HEK293T (cell line): Measurements from ENCODE around the gene AGBL1.

Experiments
- ELF4 ChIP-seq: fragments of 450-650 bp; IDR thresholded peaks from 2 replicates; pipeline ENCODE4 v1.6.1; 2017; ENCODE audit warnings: antibody characterized with exemption
- FOXA1 ChIP-seq: fragments of 450-650 bp; IDR thresholded peaks from 2 replicates; pipeline ENCODE4 v1.6.1; 2016; ENCODE audit warnings: mild to moderate bottlenecking
- FOXM1 ChIP-seq: fragments of 450-650 bp; IDR thresholded peaks from 2 replicates; pipeline ENCODE4 v1.6.1; 2017; ENCODE audit warnings: mild to moderate bottlenecking, borderline replicate concordance
- HDGF ChIP-seq: fragments of 450-650 bp; IDR thresholded peaks from 2 replicates; pipeline ENCODE4 v1.6.1; 2017; ENCODE audit warnings: antibody characterized with exemption, borderline replicate concordance
- SP1 ChIP-seq: fragments of 450-650 bp; IDR thresholded peaks from 2 replicates; pipeline ENCODE4 v1.6.1; 2017

DNA sequence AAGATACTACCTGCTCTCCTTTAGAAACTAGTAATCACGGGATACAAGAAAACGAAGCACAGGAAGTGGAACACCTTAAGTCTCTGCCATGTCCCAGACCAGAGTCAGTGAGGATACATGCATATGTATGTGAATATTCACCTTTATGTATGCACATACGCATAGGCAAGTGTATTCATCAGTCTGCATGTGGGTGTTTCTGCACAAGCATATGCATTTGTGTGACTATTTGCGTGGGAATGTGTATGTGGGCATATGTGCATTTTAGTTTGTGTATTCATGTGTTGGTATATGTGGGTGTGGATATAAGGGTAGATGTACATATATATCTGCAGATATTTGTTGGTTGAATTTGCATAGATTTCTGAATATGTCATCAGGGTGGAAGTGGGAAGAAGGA is 889.7 kb downstream of the AGBL1 start:
- no peak for TF ChIP-seq FOXM1
- TF ChIP-seq SP1 = no peak
- TF ChIP-seq ELF4 = no peak
- no peak for TF ChIP-seq HDGF
- TF ChIP-seq FOXA1 = no peak
